D721Med (cell line): ENCODE measurements around the gene DAND5.

Experiments
- DNase-seq: peaks from one replicate; pipeline ENCODE4 v3.0.0; 2011; ENCODE audit warnings: low spot score; ENCODE audit not compliant: insufficient read length
- FAIRE-seq: peaks from 2 replicates; lab custom pipeline; 2011; peaks lifted over from hg19 to GRCh38; lab: Jason Lieb, UNC
- CTCF ChIP-seq: IDR thresholded peaks from 2 replicates; pipeline ENCODE4 v1.5.1; 2012; ENCODE audit warnings: mild to moderate bottlenecking, control low read depth; ENCODE audit not compliant: insufficient read depth; ENCODE audit errors: missing control alignments

The DAND5 gene

GRCh38 chr19:13002166-13002898, 33.0 kb downstream of the DAND5 start:
- TF ChIP-seq CTCF: no peak
- FAIRE-seq (no peak), DNase-seq (no peak)

- DNase-seq (no peak), FAIRE-seq (no peak)
- TF ChIP-seq CTCF: no peak
Observed at GRCh38 chr19:13003081-13003480, 33.7 kb downstream of the DAND5 start.

GRCh38 chr19:13004273-13004672, 34.9 kb downstream of the DAND5 start:
- FAIRE-seq (no peak), DNase-seq (no peak)
- TF ChIP-seq CTCF: no peak

- no peak for DNase-seq
- TF ChIP-seq CTCF: no peak
- FAIRE-seq: no peak
Observed at GRCh38 chr19:13005253-13005652, 35.9 kb downstream of the DAND5 start.

- FAIRE-seq (no peak), DNase-seq (no peak)
- TF ChIP-seq CTCF: no peak
Observed at GRCh38 chr19:13005861-13006370, 36.5 kb downstream of the DAND5 start.

- FAIRE-seq (no peak), DNase-seq (no peak)
- TF ChIP-seq CTCF: no peak
Observed at GRCh38 chr19:13006431-13007281, 37.3 kb downstream of the DAND5 start.
